ENCODE results near the gene PREB. TPM values are rescaled to one million over a fixed set of nuclear protein-coding genes. Genes with fewer than 3 reads are reported as not detected.
A peak's percentile ranks its signal among the peaks of the same experiment; 100 is the strongest.

PREB gene
- polyA plus RNA-seq, 3 donors: 70.0 to 78.2 (median 71.7) TPM

GRCh38 chr2:27085673-27086089, 48.8 kb downstream of the PREB start:
- WGBS (ENCODE audit: insufficient coverage): 2% methylated on average over 38 of the region's 38 CpGs
- H3K4me3 Mint-ChIP-seq: peak overlapping the region; percentile 85 to 86
- intact Hi-C loops (cut with micrococcal nuclease): loop anchor here (5.0 kb wide), 2 partner anchors 33 to 127 kb away; partner anchors contain the start of genes AGBL5 (in 2 of the 2), ATRAID (in 1 of the 2) and SLC5A6 (in 1 of the 2)

GRCh38 chr2:27085062-27085672, 49.3 kb downstream of the PREB start:
- no peaks in the 10 kb centered on the region for H3K36me3 ChIP-seq (replicated peaks in 1 of 2; ENCODE audit: control insufficient read depth in 1 of 2, insufficient read depth in 2 of 2, low read length in 2 of 2)
- 29% methylated on average over 4 of the region's 10 CpGs for WGBS (ENCODE audit: insufficient coverage)
- DNase-seq: no peak
- Mint-ChIP-seq H3K27me3 (ENCODE audit: low read depth in 3 of 3) (peaks cover 0 to 7% (median 5%) of the 10 kb centered on the region in 3 donors), H3K36me3 (no peaks in the 10 kb centered on the region), H3K4me3 (peak overlapping the region; percentile 85 to 86), H3K4me1 (peaks cover 38% of the 10 kb centered on the region), H3K27ac (peak overlapping the region in 4 of 7 donors; percentile 57 to 76 (median 68)), H3K9me3 (no peaks in the 10 kb centered on the region)
- H3K27me3 ChIP-seq (ENCODE audit: control insufficient read depth in 2 of 2, insufficient read depth in 2 of 2, low read length in 2 of 2): no peaks in the 10 kb centered on the region
- peak overlapping the region; percentile 74 for H3K9ac ChIP-seq (ENCODE audit: insufficient read depth, low read length, poor library complexity, severe bottlenecking)
- H3K4me2 ChIP-seq (replicated peaks; ENCODE audit: extremely low read depth, low read length, poor library complexity, severe bottlenecking): peak overlapping the region; percentile 91
- H3K4me3 ChIP-seq (replicated peaks in 1 of 3; ENCODE audit: low read depth in 2 of 3, low read length in 3 of 3): peak overlapping the region; percentile 56 to 77 (median 71)
- intact Hi-C loops (cut with micrococcal nuclease): loop anchor here (5.0 kb wide), 2 partner anchors 33 to 127 kb away; partner anchors contain the start of genes AGBL5 (in 2 of the 2), ATRAID (in 1 of the 2) and SLC5A6 (in 1 of the 2)
- no peaks in the 10 kb centered on the region for H3K79me2 ChIP-seq (ENCODE audit: insufficient read depth, low read length)
- no peaks in the 10 kb centered on the region for H3K9me3 ChIP-seq (replicated peaks in 1 of 2; ENCODE audit: control insufficient read depth in 1 of 2, insufficient read depth in 1 of 2, low read length in 2 of 2)
- no peak for TF ChIP-seq CTCF (IDR thresholded peaks at IDR 0.05)
- peaks cover 40 to 49% of the 10 kb centered on the region in 2 donors for H3K4me1 ChIP-seq (ENCODE audit: control insufficient read depth in 1 of 2, insufficient read depth in 2 of 2, low read length in 2 of 2)
- H2AFZ ChIP-seq (ENCODE audit: insufficient read depth, low read depth, low read length, poor library complexity, severe bottlenecking): peak overlapping the region; percentile 94
- no peaks in the 10 kb centered on the region for H4K20me1 ChIP-seq (ENCODE audit: insufficient read depth, low read length)
- peak overlapping the region; percentile 70 to 84 for H3K27ac ChIP-seq (ENCODE audit: low read depth in 1 of 2, low read length in 2 of 2)

More at GRCh38 chr2:27085673-27086089, 48.8 kb downstream of the PREB start:
- H2AFZ ChIP-seq (ENCODE audit: insufficient read depth, low read depth, low read length, poor library complexity, severe bottlenecking): peak overlapping the region; percentile 94
- H3K79me2 ChIP-seq (ENCODE audit: insufficient read depth, low read length): no peaks in the 10 kb centered on the region
- H3K4me1 ChIP-seq (ENCODE audit: control insufficient read depth in 1 of 2, insufficient read depth in 2 of 2, low read length in 2 of 2): peaks cover 38 to 45% of the 10 kb centered on the region in 2 donors
- H3K27ac Mint-ChIP-seq: peak overlapping the region in 4 of 7 donors; percentile 48 to 76 (median 68)
- peak overlapping the region; percentile 70 to 84 for H3K27ac ChIP-seq (ENCODE audit: low read depth in 1 of 2, low read length in 2 of 2)
- peak; percentile 39 to 56 (median 47) for DNase-seq
- peaks cover 36% of the 10 kb centered on the region for H3K4me1 Mint-ChIP-seq
- H4K20me1 ChIP-seq (ENCODE audit: insufficient read depth, low read length): no peaks in the 10 kb centered on the region
- no peaks in the 10 kb centered on the region for H3K36me3 Mint-ChIP-seq
- H3K9me3 ChIP-seq (replicated peaks in 1 of 2; ENCODE audit: control insufficient read depth in 1 of 2, insufficient read depth in 1 of 2, low read length in 2 of 2): no peaks in the 10 kb centered on the region
- no peaks in the 10 kb centered on the region for H3K36me3 ChIP-seq (replicated peaks in 1 of 2; ENCODE audit: control insufficient read depth in 1 of 2, insufficient read depth in 2 of 2, low read length in 2 of 2)
- H3K4me2 ChIP-seq (replicated peaks; ENCODE audit: extremely low read depth, low read length, poor library complexity, severe bottlenecking): peak overlapping the region; percentile 91
- no peak for TF ChIP-seq CTCF (IDR thresholded peaks at IDR 0.05)
- peak overlapping the region; percentile 74 for H3K9ac ChIP-seq (ENCODE audit: insufficient read depth, low read length, poor library complexity, severe bottlenecking)
- H3K27me3 ChIP-seq (ENCODE audit: control insufficient read depth in 2 of 2, insufficient read depth in 2 of 2, low read length in 2 of 2): no peaks in the 10 kb centered on the region
- peak overlapping the region; percentile 56 to 77 (median 71) for H3K4me3 ChIP-seq (replicated peaks in 1 of 3; ENCODE audit: low read depth in 2 of 3, low read length in 3 of 3)
- H3K27me3 Mint-ChIP-seq (ENCODE audit: low read depth in 3 of 3): peaks cover 0 to 7% (median 5%) of the 10 kb centered on the region in 3 donors
- no peaks in the 10 kb centered on the region for H3K9me3 Mint-ChIP-seq

Measured in CD14-positive monocyte (primary cell).